Iris pigment epithelial cell (primary cell): Measurements from ENCODE around the gene FOXC2.

Experiments
- DNase-seq: peaks from one replicate; pipeline ENCODE4 v3.0.0-alpha.2; 2011; ENCODE audit warnings: low read depth

The FOXC2 gene

GRCh38 chr16:86557587-86557986 is 9.0 kb upstream of the FOXC2 start:
- DNase-seq: no peak

- DNase-seq: no peak
These were observed 8.1 kb upstream of the FOXC2 start for GRCh38 chr16:86558355-86559193.

- no peak for DNase-seq
These were observed 6.8 kb upstream of the FOXC2 start for GRCh38 chr16:86559802-86560305.

- no peak for DNase-seq
These were observed 4.3 kb upstream of the FOXC2 start for GRCh38 chr16:86562356-86562755.

GRCh38 chr16:86563469-86564345 is 2.9 kb upstream of the FOXC2 start:
- peak; percentile 87 for DNase-seq

- DNase-seq: no peak
These were observed 1.4 kb upstream of the FOXC2 start for GRCh38 chr16:86565181-86565631.

GRCh38 chr16:86565644-86566511 is 751 bp upstream of the FOXC2 start:
- DNase-seq: no peak

- peak; percentile 87 for DNase-seq
These were observed 504 bp downstream of the FOXC2 start for GRCh38 chr16:86566966-86567700.

- DNase-seq: peak; percentile 65
These were observed 1.3 kb downstream of the FOXC2 start for GRCh38 chr16:86567701-86568581.

- DNase-seq: no peak
These were observed 2.3 kb downstream of the FOXC2 start for GRCh38 chr16:86568677-86569623.

GRCh38 chr16:86569701-86570447 is 3.2 kb downstream of the FOXC2 start:
- DNase-seq: no peak

GRCh38 chr16:86570558-86571529 is 4.2 kb downstream of the FOXC2 start:
- peak; percentile 40 for DNase-seq

- DNase-seq: no peak
These were observed 4.9 kb downstream of the FOXC2 start for GRCh38 chr16:86571530-86571915.

- DNase-seq: no peak
These were observed 5.5 kb downstream of the FOXC2 start for GRCh38 chr16:86572041-86572521.

GRCh38 chr16:86572606-86573005 is 6.0 kb downstream of the FOXC2 start:
- no peak for DNase-seq

GRCh38 chr16:86573215-86573614 is 6.6 kb downstream of the FOXC2 start:
- no peak for DNase-seq
